Fibroblast of villous mesenchyme (primary cell): ENCODE results near the gene ASTN2. TPM values are rescaled to one million over a fixed set of nuclear protein-coding genes. Genes with fewer than 3 reads are reported as not detected.

Experiments
- DNase-seq: peaks from one replicate; pipeline ENCODE4 v3.0.0-alpha.2; 2010; ENCODE audit warnings: low read depth
- H3K4me3 ChIP-seq: 2 replicates; pipeline ENCODE4 v1.5.1; 2011; ENCODE audit warnings: low read depth, mild to moderate bottlenecking, low read length
- CTCF ChIP-seq: IDR thresholded peaks from 2 replicates; pipeline ENCODE4 v1.5.1; 2012; ENCODE audit warnings: low read depth, mild to moderate bottlenecking, low read length; ENCODE audit not compliant: insufficient read depth
- total RNA-seq: library from RNA; depleted of rRNA; stranded (reverse); fragments of >200 nt; gene quantifications from 2 replicates; pipeline ENCODE4 v1.2.3, GENCODE V29; 2012

The ASTN2 gene
- total RNA-seq, 1 donor: 5.6 TPM

GRCh38 chr9:117409321-117409720, 5.5 kb downstream of the ASTN2 start:
- DNase-seq: no peak
- no peak overlapping the region for H3K4me3 ChIP-seq
- no peak for TF ChIP-seq CTCF

DNA sequence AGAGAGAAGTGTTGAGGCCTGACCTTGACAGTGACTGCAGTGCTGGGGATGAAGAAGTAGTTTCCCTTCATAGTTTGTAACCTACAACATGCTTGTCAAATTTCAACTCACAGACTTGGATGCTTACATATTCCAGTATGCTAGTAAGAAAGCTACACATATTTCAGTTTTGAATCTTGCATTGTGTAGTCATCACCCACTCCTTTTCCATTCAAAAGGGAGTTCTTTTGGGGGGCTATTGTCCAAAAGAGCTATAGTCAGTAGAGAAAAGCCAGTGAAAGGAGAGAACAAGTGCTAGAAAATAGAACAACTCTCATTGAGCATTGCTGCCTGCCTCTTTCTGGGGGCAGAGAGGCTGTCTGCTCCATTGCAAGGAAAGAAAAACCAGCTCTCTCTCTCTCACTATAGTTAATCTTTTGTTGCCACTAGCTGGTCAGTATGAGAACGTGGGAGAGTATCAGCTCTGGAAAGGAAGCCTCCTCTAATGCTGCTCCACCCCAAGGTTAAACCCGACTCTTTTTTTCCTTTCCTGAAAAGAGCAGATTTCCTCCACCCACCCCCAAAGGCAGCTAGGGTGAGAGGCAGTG, 7.3 kb downstream of the ASTN2 start:
- no peak for DNase-seq
- H3K4me3 ChIP-seq: no peak overlapping the region
- no peak for TF ChIP-seq CTCF

DNA sequence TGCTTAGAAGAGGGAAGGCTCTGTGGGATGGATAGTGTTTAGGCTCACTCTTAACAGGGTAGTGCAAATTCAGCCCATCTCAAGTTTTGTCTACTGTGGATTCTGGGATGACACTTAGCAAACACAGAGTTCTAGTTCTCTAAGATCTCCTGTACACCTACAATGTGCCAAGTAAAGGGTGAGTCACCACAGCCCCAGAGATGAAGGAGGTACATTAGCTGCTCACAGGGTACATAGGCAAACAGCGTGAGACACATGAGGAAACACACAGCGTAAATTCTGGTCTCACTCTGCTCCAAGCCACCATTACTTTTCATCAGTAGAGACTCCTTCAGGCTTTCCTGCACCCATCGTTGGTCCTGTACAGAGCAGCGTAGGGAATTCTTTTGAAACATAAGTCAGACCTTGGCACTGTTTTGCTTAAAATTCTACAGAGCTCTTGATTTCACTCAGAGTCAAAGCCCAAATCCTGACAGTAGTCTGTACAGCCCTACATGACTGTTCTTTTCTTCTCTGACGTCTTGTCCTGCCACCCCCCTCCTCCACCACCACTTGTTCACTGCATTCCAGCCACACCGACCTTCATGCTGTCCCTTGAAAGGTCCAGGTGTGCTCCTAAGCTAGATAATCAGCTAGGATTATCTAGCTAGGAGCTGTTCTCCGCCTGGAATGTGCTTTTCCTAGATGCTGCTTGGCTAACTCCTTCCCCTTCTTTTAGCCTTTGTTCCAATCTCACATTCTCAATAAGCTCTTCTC, 8.7 kb downstream of the ASTN2 start:
- DNase-seq: no peak
- H3K4me3 ChIP-seq: no peak overlapping the region
- no peak for TF ChIP-seq CTCF

DNA sequence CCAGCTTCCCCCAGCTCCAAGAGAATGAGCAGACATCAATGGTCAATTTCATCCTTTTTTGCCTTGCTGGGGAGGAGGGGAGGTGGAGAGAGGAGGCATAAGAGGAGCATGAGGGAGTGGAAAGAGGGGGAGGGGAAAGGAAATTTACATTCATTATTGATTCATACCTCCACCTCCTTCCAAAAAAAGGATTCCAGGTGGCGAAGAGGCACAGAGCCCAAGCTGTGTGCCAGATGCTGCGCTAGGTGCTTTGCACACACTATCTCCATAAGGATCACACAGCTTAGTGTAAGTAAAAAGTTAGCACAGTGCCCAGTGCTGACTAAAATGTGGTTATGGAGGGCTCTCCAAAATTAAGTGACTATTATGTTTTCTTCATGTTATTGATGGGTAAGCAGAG, 11.0 kb downstream of the ASTN2 start:
- no peak for TF ChIP-seq CTCF
- no peak overlapping the region for H3K4me3 ChIP-seq
- DNase-seq: no peak

DNA sequence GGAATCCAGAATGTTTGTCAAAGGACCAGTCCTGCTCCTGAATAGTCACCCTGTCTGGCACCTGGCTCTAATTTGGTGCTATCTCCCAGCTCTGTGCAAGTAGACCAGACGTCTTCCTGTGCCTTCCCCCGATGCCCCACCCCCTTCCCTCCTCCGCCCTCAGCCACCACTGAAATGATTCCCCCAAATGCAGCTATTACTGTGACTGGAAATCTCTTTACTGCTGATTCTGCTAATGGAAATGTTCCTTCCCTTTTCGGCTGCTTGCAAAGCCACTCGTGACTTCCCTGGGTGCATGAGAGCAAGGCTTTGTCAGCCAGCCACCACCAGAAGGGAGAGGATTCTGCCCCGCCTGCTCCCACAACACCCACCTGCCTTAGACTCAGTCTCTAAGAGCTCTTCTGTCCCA, 11.4 kb downstream of the ASTN2 start:
- H3K4me3 ChIP-seq: no peak overlapping the region
- no peak for TF ChIP-seq CTCF
- no peak for DNase-seq

- no peak for TF ChIP-seq CTCF
- H3K4me3 ChIP-seq: no peak overlapping the region
- DNase-seq: no peak
These were observed 14.7 kb downstream of the ASTN2 start for GRCh38 chr9:117400171-117400570.
